ENCODE results near the gene INPP4B. TPM values are rescaled to one million over a fixed set of nuclear protein-coding genes. Genes with fewer than 3 reads are reported as not detected.

INPP4B gene
- total RNA-seq, 2 donors from 2014 or later: 10.0 to 14.1 TPM

DNA sequence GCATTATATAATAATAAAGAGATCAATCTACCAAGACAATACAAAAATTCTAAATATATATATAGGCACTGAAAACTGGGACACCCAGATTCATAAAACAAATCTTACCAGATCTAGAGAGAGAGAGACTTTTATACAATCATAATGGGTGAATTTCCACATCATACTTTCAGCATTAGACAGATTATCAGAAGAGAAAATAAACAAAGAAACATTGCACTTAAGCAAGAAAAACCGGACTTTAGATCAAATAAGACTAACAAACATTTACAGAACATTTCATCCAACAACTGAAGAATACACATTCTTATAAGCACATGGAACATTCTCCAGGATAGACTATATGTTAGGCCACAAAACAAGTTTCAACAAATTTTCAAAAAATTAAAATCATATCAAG is 245.1 kb downstream of the INPP4B start:
- H3K9me3 ChIP-seq: no peaks in the 10 kb centered on the region
- H3K27ac ChIP-seq: no peak overlapping the region
- H3K4me1 ChIP-seq: no peaks in the 10 kb centered on the region
- H3K27me3 ChIP-seq: no peaks in the 10 kb centered on the region
- DNase-seq: no peak
- intact Hi-C loops (cut with DNase I): no loop called here
- H3K4me3 ChIP-seq: no peak overlapping the region
- no peaks in the 10 kb centered on the region for H3K36me3 ChIP-seq
- H3K9ac ChIP-seq (ENCODE audit: low read depth in 2 of 2, low read length in 2 of 2): no peak overlapping the region
- TF ChIP-seq, protein P1, sequence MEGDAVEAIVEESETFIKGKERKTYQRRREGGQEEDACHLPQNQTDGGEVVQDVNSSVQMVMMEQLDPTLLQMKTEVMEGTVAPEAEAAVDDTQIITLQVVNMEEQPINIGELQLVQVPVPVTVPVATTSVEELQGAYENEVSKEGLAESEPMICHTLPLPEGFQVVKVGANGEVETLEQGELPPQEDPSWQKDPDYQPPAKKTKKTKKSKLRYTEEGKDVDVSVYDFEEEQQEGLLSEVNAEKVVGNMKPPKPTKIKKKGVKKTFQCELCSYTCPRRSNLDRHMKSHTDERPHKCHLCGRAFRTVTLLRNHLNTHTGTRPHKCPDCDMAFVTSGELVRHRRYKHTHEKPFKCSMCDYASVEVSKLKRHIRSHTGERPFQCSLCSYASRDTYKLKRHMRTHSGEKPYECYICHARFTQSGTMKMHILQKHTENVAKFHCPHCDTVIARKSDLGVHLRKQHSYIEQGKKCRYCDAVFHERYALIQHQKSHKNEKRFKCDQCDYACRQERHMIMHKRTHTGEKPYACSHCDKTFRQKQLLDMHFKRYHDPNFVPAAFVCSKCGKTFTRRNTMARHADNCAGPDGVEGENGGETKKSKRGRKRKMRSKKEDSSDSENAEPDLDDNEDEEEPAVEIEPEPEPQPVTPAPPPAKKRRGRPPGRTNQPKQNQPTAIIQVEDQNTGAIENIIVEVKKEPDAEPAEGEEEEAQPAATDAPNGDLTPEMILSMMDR (IDR thresholded peaks at IDR 0.05): no peak

- Histone ChIP-seq H3K27ac (no peak overlapping the region), H3K9me3 (no peaks in the 10 kb centered on the region), H3K36me3 (no peaks in the 10 kb centered on the region), H3K4me3 (no peak overlapping the region), H3K4me1 (no peaks in the 10 kb centered on the region), H3K27me3 (no peaks in the 10 kb centered on the region), H3K9ac (ENCODE audit: low read depth in 2 of 2, low read length in 2 of 2) (no peak overlapping the region)
- TF ChIP-seq, protein P1 (IDR thresholded peaks at IDR 0.05): no peak
- intact Hi-C loops (cut with DNase I): no loop called here
- no peak for DNase-seq
These were observed 248.0 kb downstream of the INPP4B start for GRCh38 chr4:142598132-142598531.

DNA sequence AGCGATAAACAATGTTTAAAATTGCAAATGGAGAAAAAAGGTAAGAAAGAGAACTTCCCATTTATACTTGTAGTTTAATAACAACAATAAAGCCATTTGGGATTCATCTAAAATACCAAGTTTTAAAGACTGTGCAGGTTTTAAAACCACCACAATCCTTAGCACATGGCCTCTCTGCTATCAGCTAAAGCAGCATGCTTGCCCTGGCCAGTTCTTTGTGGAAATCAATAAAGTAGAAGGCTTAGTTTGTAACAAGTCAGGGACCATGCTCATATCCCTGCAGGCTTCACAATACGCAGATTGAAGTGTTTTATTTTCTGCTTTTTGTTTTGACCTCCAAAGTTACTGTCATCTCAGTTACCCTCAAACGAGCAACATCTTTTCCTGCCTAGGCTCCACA is 249.5 kb downstream of the INPP4B start:
- no peaks in the 10 kb centered on the region for H3K36me3 ChIP-seq
- no peak overlapping the region for H3K4me3 ChIP-seq
- no peaks in the 10 kb centered on the region for H3K9me3 ChIP-seq
- TF ChIP-seq, protein P1 (IDR thresholded peaks at IDR 0.05): no peak
- H3K27me3 ChIP-seq: no peaks in the 10 kb centered on the region
- H3K4me1 ChIP-seq: no peaks in the 10 kb centered on the region
- no peak for DNase-seq
- intact Hi-C loops (cut with DNase I): no loop called here
- H3K27ac ChIP-seq: no peak overlapping the region
- H3K9ac ChIP-seq (ENCODE audit: low read depth in 2 of 2, low read length in 2 of 2): no peak overlapping the region

- no peak overlapping the region for H3K27ac ChIP-seq
- TF ChIP-seq, protein P1 (IDR thresholded peaks at IDR 0.05): no peak
- intact Hi-C loops (cut with DNase I): no loop called here
These were observed 250.0 kb downstream of the INPP4B start for GRCh38 chr4:142596121-142596520.

DNA sequence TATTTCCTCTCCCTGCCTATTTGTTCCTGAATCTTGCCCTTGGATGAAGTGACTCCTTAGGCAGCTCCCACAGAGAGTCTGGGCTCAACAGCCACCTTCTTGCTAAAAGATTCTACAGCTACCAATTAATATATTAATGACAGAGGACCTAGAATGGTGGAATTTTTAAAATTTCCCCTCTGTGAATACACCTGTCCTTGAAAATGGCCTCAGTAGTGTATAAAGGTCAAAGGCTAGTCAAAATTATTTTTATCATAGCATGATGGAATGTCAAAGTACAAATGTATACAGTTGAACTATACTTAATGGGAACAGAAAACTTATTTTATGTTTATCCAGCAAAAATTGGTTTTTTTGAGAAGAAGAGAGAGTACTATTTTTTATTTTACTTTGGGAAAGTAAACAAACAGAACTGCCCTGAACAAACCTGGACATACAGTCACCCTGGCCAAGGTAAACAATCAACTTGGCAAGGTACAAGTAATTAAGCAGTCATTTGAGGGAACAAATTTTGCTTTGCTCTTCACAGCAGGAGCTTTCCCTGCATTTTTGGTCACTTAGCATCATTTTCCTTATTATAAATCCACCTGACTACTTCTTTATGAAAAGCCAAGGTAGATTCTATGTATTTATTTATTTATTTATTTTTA is 250.8 kb downstream of the INPP4B start:
- no peaks in the 10 kb centered on the region for H3K27me3 ChIP-seq
- no peak overlapping the region for H3K9ac ChIP-seq (ENCODE audit: low read depth in 2 of 2, low read length in 2 of 2)
- TF ChIP-seq, protein P1 (IDR thresholded peaks at IDR 0.05): no peak
- H3K9me3 ChIP-seq: no peaks in the 10 kb centered on the region
- intact Hi-C loops (cut with DNase I): no loop called here
- no peaks in the 10 kb centered on the region for H3K4me1 ChIP-seq
- H3K27ac ChIP-seq: no peak overlapping the region
- DNase-seq: no peak
- no peak overlapping the region for H3K4me3 ChIP-seq
- H3K36me3 ChIP-seq: no peaks in the 10 kb centered on the region

More at GRCh38 chr4:142596121-142596520, 250.0 kb downstream of the INPP4B start:
- Histone ChIP-seq H3K4me3 (no peak overlapping the region), H3K9me3 (no peaks in the 10 kb centered on the region), H3K36me3 (no peaks in the 10 kb centered on the region), H3K9ac (ENCODE audit: low read depth in 2 of 2, low read length in 2 of 2) (no peak overlapping the region), H3K27me3 (no peaks in the 10 kb centered on the region), H3K4me1 (no peaks in the 10 kb centered on the region)
- no peak for DNase-seq

All from colonic mucosa (tissue), 4 donors.